HCT116 (cell line): ENCODE measurements around the gene MORN4.

Experiments
- CTCF ChIP-seq, 3 experiments: fragments of 200-600 bp in 1 of 3; sonication (generic) in 1 of 3; IDR thresholded peaks in 2 of 3; conservative IDR thresholded peaks in 1 of 3; 2 replicates each; pipeline ENCODE4 v1.5.1; 2012 to 2017; ENCODE audit warnings: low read depth in 2 of 3, low read length in 2 of 3, antibody characterized with exemption in 1 of 3, borderline replicate concordance in 1 of 3, control low read depth in 1 of 3, mild to moderate bottlenecking in 1 of 3, mixed read lengths in 1 of 3, mixed run types in 1 of 3, moderate library complexity in 1 of 3; ENCODE audit not compliant: insufficient read depth in 1 of 3
- EZH2 ChIP-seq: fragments of 200-600 bp; sonication (generic); IDR thresholded peaks from 2 replicates; pipeline ENCODE4 v1.6.1; 2017; ENCODE audit warnings: antibody characterized with exemption, mixed run types
- EZH2phosphoT487 ChIP-seq: fragments of 200-600 bp; IDR thresholded peaks from 2 replicates; pipeline ENCODE4 v1.6.1; 2018; ENCODE audit warnings: antibody characterized with exemption, borderline replicate concordance
- JUND ChIP-seq: IDR thresholded peaks from 2 replicates; pipeline ENCODE4 v1.6.1; 2012
- POLR2A ChIP-seq: IDR thresholded peaks from 2 replicates; pipeline ENCODE4 v1.7.0; 2011; ENCODE audit warnings: borderline replicate concordance; ENCODE audit not compliant: insufficient read depth, insufficient read length; ENCODE audit errors: extremely low read depth
- POLR2AphosphoS5 ChIP-seq: IDR thresholded peaks from 2 replicates; pipeline ENCODE4 v1.6.1; 2011; ENCODE audit warnings: mild to moderate bottlenecking, low read depth, low read length, moderate library complexity
- RAD21 ChIP-seq: IDR thresholded peaks from 2 replicates; pipeline ENCODE4 v1.6.1; 2012; ENCODE audit warnings: low read depth, mild to moderate bottlenecking
- REST ChIP-seq: IDR thresholded peaks from 2 replicates; pipeline ENCODE4 v1.6.1; 2012; ENCODE audit warnings: low read depth
- SIN3A ChIP-seq: IDR thresholded peaks from 2 replicates; pipeline ENCODE4 v1.6.1; 2012; ENCODE audit warnings: low read depth
- YY1 ChIP-seq: IDR thresholded peaks from 2 replicates; pipeline ENCODE4 v1.6.1; 2011; ENCODE audit warnings: low read length, low read depth, moderate library complexity, mild to moderate bottlenecking; ENCODE audit not compliant: insufficient replicate concordance; ENCODE audit errors: extremely low read depth
- ZNF274 ChIP-seq: fragments of 200-500 bp; sonication (Bioruptor generic); IDR thresholded peaks from 2 replicates; pipeline ENCODE4 v1.6.1; 2014; ENCODE audit warnings: mild to moderate bottlenecking, low read depth, low read length, inconsistent platforms
- TF ChIP-seq, protein P1 (sequence below): IDR thresholded peaks from 2 replicates; pipeline ENCODE4 v1.6.1; 2012

DNA sequence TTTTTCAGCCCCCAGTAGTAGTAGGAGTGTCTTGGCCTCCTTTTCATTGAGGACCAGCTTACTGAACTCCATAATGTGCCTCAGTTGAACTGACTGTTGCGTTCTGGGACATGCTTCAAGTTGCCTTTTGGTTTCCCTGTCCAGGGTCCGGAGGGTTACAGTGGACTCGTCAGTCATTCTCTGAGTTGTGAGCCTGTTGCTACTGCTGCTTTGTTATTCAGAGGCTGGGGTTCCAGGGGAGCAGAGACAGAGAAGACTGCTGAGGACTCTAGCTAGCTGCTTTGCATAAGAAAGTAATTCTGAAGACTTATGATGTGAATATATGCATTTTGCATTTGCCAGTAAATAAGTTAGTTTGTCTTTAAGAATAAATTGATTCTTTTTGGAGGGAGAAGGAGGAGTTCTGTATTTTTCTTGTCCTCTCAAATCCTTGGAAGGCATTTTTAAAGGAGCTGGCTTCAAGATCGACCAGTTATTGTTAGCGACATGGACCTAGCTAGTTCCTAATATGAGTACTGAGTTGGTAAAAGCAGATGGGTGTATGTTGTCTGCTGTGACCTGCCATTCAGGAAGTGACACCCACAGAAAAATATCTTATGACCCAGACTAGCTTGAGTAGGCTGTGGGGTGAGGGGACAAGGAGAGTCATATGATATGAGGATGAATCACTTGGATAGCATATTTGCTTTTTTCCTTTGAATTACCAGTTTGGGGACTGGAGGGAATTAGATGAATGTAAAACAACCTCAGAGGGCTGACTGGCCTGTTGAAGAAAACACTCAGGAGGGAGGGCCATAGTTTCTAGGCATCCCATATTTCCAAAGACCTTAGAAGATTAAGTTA, 15.5 kb upstream of the MORN4 start:
- no peak for TF ChIP-seq CTCF (IDR thresholded peaks at IDR 0.05 in 2 of 3, conservative IDR thresholded peaks at IDR 0.05 in 1 of 3; ENCODE audit: borderline replicate concordance in 1 of 3, insufficient read depth in 1 of 3, low read depth in 2 of 3, low read length in 2 of 3)
- TF ChIP-seq JUND, result peak; percentile 97
- no peak for TF ChIP-seq REST
- peak; percentile 61 for TF ChIP-seq POLR2AphosphoS5
- no peak for TF ChIP-seq EZH2
- peak; percentile 35; the same call in 1 of the 2 replicates for TF ChIP-seq RAD21
- TF ChIP-seq, protein P1, sequence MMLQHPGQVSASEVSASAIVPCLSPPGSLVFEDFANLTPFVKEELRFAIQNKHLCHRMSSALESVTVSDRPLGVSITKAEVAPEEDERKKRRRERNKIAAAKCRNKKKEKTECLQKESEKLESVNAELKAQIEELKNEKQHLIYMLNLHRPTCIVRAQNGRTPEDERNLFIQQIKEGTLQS, result no peak
- TF ChIP-seq EZH2phosphoT487, result no peak
- TF ChIP-seq SIN3A, result peak; percentile 82
- TF ChIP-seq ZNF274, result no peak
- TF ChIP-seq YY1, result peak; percentile 25
- TF ChIP-seq POLR2A, result no peak
